D721Med (cell line): Measurements from ENCODE around the gene EFNB3.

Experiments
- DNase-seq: peaks from one replicate; pipeline ENCODE4 v3.0.0; 2011; ENCODE audit warnings: low spot score; ENCODE audit not compliant: insufficient read length
- FAIRE-seq: peaks from 2 replicates; lab custom pipeline; 2011; peaks lifted over from hg19 to GRCh38; lab: Jason Lieb, UNC
- CTCF ChIP-seq: IDR thresholded peaks from 2 replicates; pipeline ENCODE4 v1.5.1; 2012; ENCODE audit warnings: mild to moderate bottlenecking, control low read depth; ENCODE audit not compliant: insufficient read depth; ENCODE audit errors: missing control alignments

Gene EFNB3

GRCh38 chr17:7740481-7741001 is 35.5 kb downstream of the EFNB3 start:
- FAIRE-seq = no peak
- TF ChIP-seq CTCF = no peak
- no peak for DNase-seq

GRCh38 chr17:7742729-7743128 is 37.7 kb downstream of the EFNB3 start:
- DNase-seq = no peak
- FAIRE-seq = no peak
- no peak for TF ChIP-seq CTCF

GRCh38 chr17:7744416-7744815 is 39.4 kb downstream of the EFNB3 start:
- DNase-seq (no peak), FAIRE-seq (no peak)
- TF ChIP-seq CTCF = no peak

GRCh38 chr17:7745748-7746470 is 40.9 kb downstream of the EFNB3 start:
- FAIRE-seq (no peak), DNase-seq (no peak)
- no peak for TF ChIP-seq CTCF

- DNase-seq (no peak), FAIRE-seq (no peak)
- no peak for TF ChIP-seq CTCF
Observed at GRCh38 chr17:7747635-7748071, 42.7 kb downstream of the EFNB3 start.

GRCh38 chr17:7748076-7748775 is 43.2 kb downstream of the EFNB3 start:
- TF ChIP-seq CTCF = no peak
- no peak for DNase-seq
- FAIRE-seq = no peak

- DNase-seq = no peak
Observed at GRCh38 chr17:7750321-7750821, 45.4 kb downstream of the EFNB3 start.

More at GRCh38 chr17:7750321-7750821, 45.4 kb downstream of the EFNB3 start:
- FAIRE-seq = no peak
- TF ChIP-seq CTCF = no peak
